Measurements from ENCODE around the gene SLC1A4.
"Not testable (repeated sequence)": the region's sequence is repeated elsewhere in the genome, so short reads cannot be mapped to it uniquely, and the experiment has no call there.

Gene SLC1A4

GRCh38 chr2:65017335-65017734 lies 28.1 kb downstream of the SLC1A4 start:
- peaks cover 13 to 22% of the 10 kb centered on the region in 2 donors for H3K36me3 ChIP-seq (ENCODE audit: control insufficient read depth in 2 of 2, insufficient read depth in 2 of 2, low read length in 2 of 2)
- H3K27ac ChIP-seq (ENCODE audit: low read length): no peak overlapping the region
- H3K9ac ChIP-seq (ENCODE audit: low read length in 2 of 2): no peak overlapping the region
- H3K9me3 ChIP-seq (ENCODE audit: control insufficient read depth in 2 of 2, low read length in 2 of 2): no peaks in the 10 kb centered on the region
- H3K4me3 ChIP-seq (ENCODE audit: low read length in 2 of 2): no peak overlapping the region
- peaks cover 2% of the 10 kb centered on the region for H3K4me1 ChIP-seq (ENCODE audit: control insufficient read depth, insufficient read depth, low read length)
- no peaks in the 10 kb centered on the region for H3K27me3 ChIP-seq (ENCODE audit: control insufficient read depth in 1 of 2, insufficient read depth in 2 of 2, low read length in 2 of 2)

- H3K36me3 ChIP-seq (ENCODE audit: control insufficient read depth in 2 of 2, insufficient read depth in 2 of 2, low read length in 2 of 2): peaks cover 13 to 22% of the 10 kb centered on the region in 2 donors
- H3K4me1 ChIP-seq (ENCODE audit: control insufficient read depth, insufficient read depth, low read length): peaks cover 2% of the 10 kb centered on the region
- H3K9ac ChIP-seq (ENCODE audit: low read length in 2 of 2): no peak overlapping the region
- H3K4me3 ChIP-seq (ENCODE audit: low read length in 2 of 2): no peak overlapping the region
- H3K27me3 ChIP-seq (ENCODE audit: control insufficient read depth in 1 of 2, insufficient read depth in 2 of 2, low read length in 2 of 2): no peaks in the 10 kb centered on the region
- H3K27ac ChIP-seq (ENCODE audit: low read length): no peak overlapping the region
- H3K9me3 ChIP-seq (ENCODE audit: control insufficient read depth in 2 of 2, low read length in 2 of 2): no peaks in the 10 kb centered on the region
Measured at GRCh38 chr2:65018141-65018582, 29.0 kb downstream of the SLC1A4 start.

- peaks cover 2% of the 10 kb centered on the region for H3K4me1 ChIP-seq (ENCODE audit: control insufficient read depth, insufficient read depth, low read length)
- H3K4me3 ChIP-seq (ENCODE audit: low read length in 2 of 2): no peak overlapping the region
- H3K27me3 ChIP-seq (ENCODE audit: control insufficient read depth in 1 of 2, insufficient read depth in 2 of 2, low read length in 2 of 2): no peaks in the 10 kb centered on the region
- H3K9me3 ChIP-seq (ENCODE audit: control insufficient read depth in 2 of 2, low read length in 2 of 2): no peaks in the 10 kb centered on the region
- no peak overlapping the region for H3K27ac ChIP-seq (ENCODE audit: low read length)
- H3K9ac ChIP-seq (ENCODE audit: low read length in 2 of 2): no peak overlapping the region
- peaks cover 13 to 22% of the 10 kb centered on the region in 2 donors for H3K36me3 ChIP-seq (ENCODE audit: control insufficient read depth in 2 of 2, insufficient read depth in 2 of 2, low read length in 2 of 2)
Measured at GRCh38 chr2:65019010-65019409, 29.8 kb downstream of the SLC1A4 start.

GRCh38 chr2:65019675-65020195 lies 30.5 kb downstream of the SLC1A4 start:
- no peak overlapping the region for H3K4me3 ChIP-seq (ENCODE audit: low read length in 2 of 2)
- H3K9ac ChIP-seq (ENCODE audit: low read length in 2 of 2): no peak overlapping the region
- peaks cover 2% of the 10 kb centered on the region for H3K4me1 ChIP-seq (ENCODE audit: control insufficient read depth, insufficient read depth, low read length)
- no peaks in the 10 kb centered on the region for H3K9me3 ChIP-seq (ENCODE audit: control insufficient read depth in 2 of 2, low read length in 2 of 2)
- no peaks in the 10 kb centered on the region for H3K27me3 ChIP-seq (ENCODE audit: control insufficient read depth in 1 of 2, insufficient read depth in 2 of 2, low read length in 2 of 2)
- peaks cover 13 to 22% of the 10 kb centered on the region in 2 donors for H3K36me3 ChIP-seq (ENCODE audit: control insufficient read depth in 2 of 2, insufficient read depth in 2 of 2, low read length in 2 of 2)
- no peak overlapping the region for H3K27ac ChIP-seq (ENCODE audit: low read length)

- H3K4me1 ChIP-seq (ENCODE audit: control insufficient read depth, insufficient read depth, low read length); H3K4me3 ChIP-seq (ENCODE audit: low read length in 2 of 2); H3K9me3 ChIP-seq (ENCODE audit: control insufficient read depth in 2 of 2, low read length in 2 of 2); H3K27me3 ChIP-seq (ENCODE audit: control insufficient read depth in 1 of 2, insufficient read depth in 2 of 2, low read length in 2 of 2); H3K27ac ChIP-seq (ENCODE audit: low read length); H3K9ac ChIP-seq (ENCODE audit: low read length in 2 of 2): not testable (repeated sequence)
- H3K36me3 ChIP-seq (ENCODE audit: control insufficient read depth in 2 of 2, insufficient read depth in 2 of 2, low read length in 2 of 2): peaks cover 13 to 22% of the 10 kb centered on the region in 2 donors
Measured at GRCh38 chr2:65020251-65020650, 31.1 kb downstream of the SLC1A4 start.

GRCh38 chr2:65020943-65021528 lies 31.8 kb downstream of the SLC1A4 start:
- Histone ChIP-seq H3K9me3 (ENCODE audit: control insufficient read depth in 2 of 2, low read length in 2 of 2) (no peaks in the 10 kb centered on the region), H3K27me3 (ENCODE audit: control insufficient read depth in 1 of 2, insufficient read depth in 2 of 2, low read length in 2 of 2) (no peaks in the 10 kb centered on the region), H3K4me3 (ENCODE audit: low read length in 2 of 2) (no peak overlapping the region), H3K36me3 (ENCODE audit: control insufficient read depth in 2 of 2, insufficient read depth in 2 of 2, low read length in 2 of 2) (peaks cover 13 to 21% of the 10 kb centered on the region in 2 donors), H3K4me1 (ENCODE audit: control insufficient read depth, insufficient read depth, low read length) (peaks cover 2% of the 10 kb centered on the region), H3K27ac (ENCODE audit: low read length) (no peak overlapping the region), H3K9ac (ENCODE audit: low read length in 2 of 2) (no peak overlapping the region)

GRCh38 chr2:65021709-65022108 lies 32.5 kb downstream of the SLC1A4 start:
- Histone ChIP-seq H3K4me3 (ENCODE audit: low read length in 2 of 2) (no peak overlapping the region), H3K9me3 (ENCODE audit: control insufficient read depth in 2 of 2, low read length in 2 of 2) (no peaks in the 10 kb centered on the region), H3K27ac (ENCODE audit: low read length) (no peak overlapping the region), H3K9ac (ENCODE audit: low read length in 2 of 2) (no peak overlapping the region), H3K27me3 (ENCODE audit: control insufficient read depth in 1 of 2, insufficient read depth in 2 of 2, low read length in 2 of 2) (no peaks in the 10 kb centered on the region), H3K4me1 (ENCODE audit: control insufficient read depth, insufficient read depth, low read length) (peaks cover 2% of the 10 kb centered on the region), H3K36me3 (ENCODE audit: control insufficient read depth in 2 of 2, insufficient read depth in 2 of 2, low read length in 2 of 2) (peaks cover 9 to 14% of the 10 kb centered on the region in 2 donors)

GRCh38 chr2:65022189-65022588 lies 33.0 kb downstream of the SLC1A4 start:
- peaks cover 9 to 11% of the 10 kb centered on the region in 2 donors for H3K36me3 ChIP-seq (ENCODE audit: control insufficient read depth in 2 of 2, insufficient read depth in 2 of 2, low read length in 2 of 2)
- no peaks in the 10 kb centered on the region for H3K27me3 ChIP-seq (ENCODE audit: control insufficient read depth in 1 of 2, insufficient read depth in 2 of 2, low read length in 2 of 2)
- H3K9ac ChIP-seq (ENCODE audit: low read length in 2 of 2): no peak overlapping the region
- H3K4me1 ChIP-seq (ENCODE audit: control insufficient read depth, insufficient read depth, low read length): peaks cover 2% of the 10 kb centered on the region
- no peak overlapping the region for H3K4me3 ChIP-seq (ENCODE audit: low read length in 2 of 2)
- H3K9me3 ChIP-seq (ENCODE audit: control insufficient read depth in 2 of 2, low read length in 2 of 2): no peaks in the 10 kb centered on the region
- H3K27ac ChIP-seq (ENCODE audit: low read length): no peak overlapping the region

GRCh38 chr2:65023742-65024141 lies 34.5 kb downstream of the SLC1A4 start:
- peaks cover 6 to 7% of the 10 kb centered on the region in 2 donors for H3K36me3 ChIP-seq (ENCODE audit: control insufficient read depth in 2 of 2, insufficient read depth in 2 of 2, low read length in 2 of 2)
- H3K9me3 ChIP-seq (ENCODE audit: control insufficient read depth in 2 of 2, low read length in 2 of 2): no peaks in the 10 kb centered on the region
- no peak overlapping the region for H3K9ac ChIP-seq (ENCODE audit: low read length in 2 of 2)
- no peaks in the 10 kb centered on the region for H3K27me3 ChIP-seq (ENCODE audit: control insufficient read depth in 1 of 2, insufficient read depth in 2 of 2, low read length in 2 of 2)
- no peak overlapping the region for H3K4me3 ChIP-seq (ENCODE audit: low read length in 2 of 2)
- H3K27ac ChIP-seq (ENCODE audit: low read length): no peak overlapping the region
- H3K4me1 ChIP-seq (ENCODE audit: control insufficient read depth, insufficient read depth, low read length): no peaks in the 10 kb centered on the region

GRCh38 chr2:65024149-65024829 lies 35.1 kb downstream of the SLC1A4 start:
- Histone ChIP-seq H3K9ac (ENCODE audit: low read length in 2 of 2) (no peak overlapping the region), H3K9me3 (ENCODE audit: control insufficient read depth in 2 of 2, low read length in 2 of 2) (no peaks in the 10 kb centered on the region), H3K27me3 (ENCODE audit: control insufficient read depth in 1 of 2, insufficient read depth in 2 of 2, low read length in 2 of 2) (no peaks in the 10 kb centered on the region), H3K4me3 (ENCODE audit: low read length in 2 of 2) (no peak overlapping the region), H3K27ac (ENCODE audit: low read length) (no peak overlapping the region), H3K36me3 (ENCODE audit: control insufficient read depth in 2 of 2, insufficient read depth in 2 of 2, low read length in 2 of 2) (peaks cover 2 to 5% of the 10 kb centered on the region in 2 donors), H3K4me1 (ENCODE audit: control insufficient read depth, insufficient read depth, low read length) (no peaks in the 10 kb centered on the region)
